ENCODE measurements around the gene SMPDL3A.

GRCh38 chr6:122760330-122760729 lies 28.7 kb upstream of the SMPDL3A start:
- TF ChIP-seq CTCF (IDR thresholded peaks at IDR 0.05) (no peak), POLR2A (IDR thresholded peaks at IDR 0.05) (no peak)
